ENCODE results near the gene LARGE1.

GRCh38 chr22:33564683-33565082 lies 355.6 kb downstream of the LARGE1 start:
- TF ChIP-seq ELF1 (IDR thresholded peaks at IDR 0.05; ENCODE audit: borderline replicate concordance, low read depth) (no peak), RAD21 (IDR thresholded peaks at IDR 0.05; ENCODE audit: low read depth) (no peak), CTCF (IDR thresholded peaks at IDR 0.05 in 2 of 3, conservative IDR thresholded peaks at IDR 0.05 in 1 of 3; ENCODE audit: borderline replicate concordance in 1 of 3, insufficient read depth in 1 of 3, low read depth in 2 of 3, low read length in 2 of 3) (no peak)
